Astrocyte of the spinal cord (primary cell): ENCODE results near the gene ADGRG7.

Source experiments
- DNase-seq: peaks from one replicate; pipeline ENCODE4 v3.0.0; 2011; ENCODE audit warnings: low read depth, low spot score
- H3K4me3 ChIP-seq: 2 replicates; pipeline ENCODE4 v1.5.1; 2011; ENCODE audit warnings: low read depth, mild to moderate bottlenecking, low read length, moderate library complexity
- in situ Hi-C: cut with HindIII; loops from 2 replicates; pipeline ENCODE4 v1.10.0; 2017; ENCODE audit warnings: low sequenced_read_pairs
- TF ChIP-seq, protein P1 (sequence below): IDR thresholded peaks from 2 replicates; pipeline ENCODE4 v1.5.1; 2012; ENCODE audit warnings: low read depth, mild to moderate bottlenecking, low read length, inconsistent platforms

Gene ADGRG7

DNA sequence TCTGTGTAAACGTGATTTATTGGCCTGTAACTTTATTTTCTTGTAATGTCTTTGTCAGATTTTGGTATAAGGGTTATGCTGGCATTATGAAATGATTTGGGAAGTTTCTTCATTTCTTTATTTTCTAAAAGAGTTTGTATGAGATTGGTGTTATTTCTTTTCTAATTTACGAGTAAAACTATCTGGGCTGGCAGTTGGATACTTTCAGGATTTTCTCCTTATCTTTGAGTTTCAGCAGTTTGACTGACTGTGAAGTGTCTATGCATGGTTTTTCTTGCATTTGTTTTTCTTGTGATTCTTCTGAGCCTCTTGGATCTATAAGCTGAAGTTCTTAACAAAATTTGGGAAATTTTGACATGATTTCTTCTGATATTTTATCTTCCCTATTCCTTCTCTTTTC, 18.1 kb downstream of the ADGRG7 start:
- DNase-seq = no peak
- in situ Hi-C loops = no loop called here
- TF ChIP-seq, protein P1, sequence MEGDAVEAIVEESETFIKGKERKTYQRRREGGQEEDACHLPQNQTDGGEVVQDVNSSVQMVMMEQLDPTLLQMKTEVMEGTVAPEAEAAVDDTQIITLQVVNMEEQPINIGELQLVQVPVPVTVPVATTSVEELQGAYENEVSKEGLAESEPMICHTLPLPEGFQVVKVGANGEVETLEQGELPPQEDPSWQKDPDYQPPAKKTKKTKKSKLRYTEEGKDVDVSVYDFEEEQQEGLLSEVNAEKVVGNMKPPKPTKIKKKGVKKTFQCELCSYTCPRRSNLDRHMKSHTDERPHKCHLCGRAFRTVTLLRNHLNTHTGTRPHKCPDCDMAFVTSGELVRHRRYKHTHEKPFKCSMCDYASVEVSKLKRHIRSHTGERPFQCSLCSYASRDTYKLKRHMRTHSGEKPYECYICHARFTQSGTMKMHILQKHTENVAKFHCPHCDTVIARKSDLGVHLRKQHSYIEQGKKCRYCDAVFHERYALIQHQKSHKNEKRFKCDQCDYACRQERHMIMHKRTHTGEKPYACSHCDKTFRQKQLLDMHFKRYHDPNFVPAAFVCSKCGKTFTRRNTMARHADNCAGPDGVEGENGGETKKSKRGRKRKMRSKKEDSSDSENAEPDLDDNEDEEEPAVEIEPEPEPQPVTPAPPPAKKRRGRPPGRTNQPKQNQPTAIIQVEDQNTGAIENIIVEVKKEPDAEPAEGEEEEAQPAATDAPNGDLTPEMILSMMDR = no peak
- H3K4me3 ChIP-seq = no peak overlapping the region

DNA sequence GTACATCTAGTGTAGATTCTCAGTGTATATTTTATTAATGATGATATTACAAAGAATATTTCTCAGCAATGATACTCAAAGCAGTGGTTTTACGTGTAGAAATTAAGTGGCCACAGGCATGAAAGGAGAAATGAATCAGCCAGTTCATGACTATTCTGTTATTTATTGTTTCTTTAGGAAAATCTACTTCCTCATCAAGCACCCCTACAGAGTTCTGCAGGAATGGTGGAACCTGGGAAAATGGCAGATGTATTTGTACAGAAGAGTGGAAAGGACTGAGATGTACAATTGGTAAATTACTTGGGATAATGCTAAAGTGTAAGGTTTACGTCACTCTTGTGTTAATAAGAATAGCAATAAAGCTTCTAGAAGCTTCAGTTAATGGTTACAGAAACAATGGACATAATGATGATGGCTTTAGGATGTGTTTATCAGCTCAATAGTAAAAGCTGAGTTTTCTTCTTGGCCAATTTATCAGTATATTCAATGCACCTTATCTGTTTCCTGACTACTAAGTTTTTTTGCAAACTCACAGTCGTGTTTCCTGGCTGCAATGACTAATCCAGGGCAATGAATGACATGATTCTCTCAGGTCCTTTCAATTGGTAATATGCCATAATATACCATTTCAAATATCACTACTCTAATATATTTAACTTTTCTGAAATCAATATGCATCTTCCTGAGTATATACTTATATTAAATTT, 20.2 kb downstream of the ADGRG7 start:
- no peak overlapping the region for H3K4me3 ChIP-seq
- in situ Hi-C loops = no loop called here
- no peak for DNase-seq
- TF ChIP-seq, protein P1 = no peak

DNA sequence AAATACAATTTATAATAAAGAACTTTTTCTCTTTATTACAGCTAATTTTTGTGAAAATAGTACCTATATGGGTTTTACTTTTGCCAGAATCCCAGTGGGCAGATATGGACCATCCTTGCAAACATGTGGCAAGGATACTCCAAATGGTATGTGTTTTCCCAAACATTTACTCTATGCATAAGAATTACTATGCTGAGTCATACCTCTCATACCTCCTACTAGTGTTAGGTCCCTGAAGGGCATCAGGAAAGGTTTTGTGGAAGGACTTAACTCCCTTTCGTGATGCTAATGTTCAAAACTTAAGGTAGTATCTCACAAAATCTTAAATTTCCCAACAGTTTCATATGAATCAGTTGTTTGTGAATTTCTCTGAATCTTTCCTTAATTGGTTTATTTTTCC, 21.3 kb downstream of the ADGRG7 start:
- no peak overlapping the region for H3K4me3 ChIP-seq
- DNase-seq = no peak
- TF ChIP-seq, protein P1 = no peak
- in situ Hi-C loops = no loop called here

DNA sequence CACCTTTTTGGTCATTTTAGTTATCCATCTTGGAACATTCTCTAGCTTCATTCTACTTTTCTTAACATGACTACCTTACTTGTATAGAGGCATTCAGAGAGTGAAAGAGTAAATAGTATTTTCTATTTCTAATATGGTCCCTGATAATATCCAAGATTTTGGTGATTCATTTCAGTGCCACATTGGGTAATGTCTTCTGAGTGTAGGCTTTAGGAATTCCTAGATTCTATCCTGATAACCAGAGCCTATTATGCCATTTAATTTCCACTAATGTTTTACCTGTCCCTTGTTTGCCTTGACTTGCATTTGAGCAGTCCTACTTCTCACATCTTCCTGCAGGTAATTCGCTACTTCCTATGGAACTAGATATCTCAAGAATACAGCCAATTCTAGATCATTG, 21.8 kb downstream of the ADGRG7 start:
- DNase-seq = no peak
- H3K4me3 ChIP-seq = no peak overlapping the region
- TF ChIP-seq, protein P1 = no peak
- in situ Hi-C loops = no loop called here

DNA sequence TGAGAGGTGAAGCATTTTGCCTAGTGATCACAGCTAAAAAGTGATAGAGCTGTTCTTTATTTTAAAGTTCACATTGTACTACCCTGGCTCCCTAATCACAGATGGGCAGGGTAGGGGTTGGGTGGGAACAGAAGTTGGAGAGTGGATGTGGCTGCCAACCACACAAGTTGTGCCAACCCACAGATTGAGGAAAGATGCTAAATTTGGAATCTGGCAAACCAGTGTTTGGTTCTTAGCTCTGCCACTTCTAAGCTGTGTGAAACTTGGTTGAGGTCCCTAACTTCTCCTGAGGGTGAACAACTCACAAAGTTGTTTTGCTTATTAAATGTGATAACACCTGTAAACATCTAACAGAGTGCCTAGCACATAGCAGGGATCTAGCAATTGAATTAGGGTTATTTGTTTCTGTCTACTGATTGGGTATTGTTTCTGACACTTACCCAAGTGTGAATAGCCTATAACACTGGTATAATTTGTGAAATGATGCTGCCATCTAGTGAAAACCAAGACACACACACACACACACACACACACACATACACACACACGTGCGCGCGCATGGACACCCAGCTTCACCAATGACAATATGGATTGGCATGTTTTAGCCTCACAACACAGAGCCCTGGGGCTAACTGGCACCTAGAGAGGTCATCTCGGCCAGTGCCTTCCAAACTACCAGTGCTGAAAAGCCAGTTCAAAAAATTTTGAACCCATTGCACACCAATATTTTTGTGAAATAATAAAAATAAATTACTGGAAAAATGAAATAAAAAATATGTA, 25.3 kb downstream of the ADGRG7 start:
- in situ Hi-C loops = no loop called here
- TF ChIP-seq, protein P1 = no peak
- H3K4me3 ChIP-seq = no peak overlapping the region
- no peak for DNase-seq

DNA sequence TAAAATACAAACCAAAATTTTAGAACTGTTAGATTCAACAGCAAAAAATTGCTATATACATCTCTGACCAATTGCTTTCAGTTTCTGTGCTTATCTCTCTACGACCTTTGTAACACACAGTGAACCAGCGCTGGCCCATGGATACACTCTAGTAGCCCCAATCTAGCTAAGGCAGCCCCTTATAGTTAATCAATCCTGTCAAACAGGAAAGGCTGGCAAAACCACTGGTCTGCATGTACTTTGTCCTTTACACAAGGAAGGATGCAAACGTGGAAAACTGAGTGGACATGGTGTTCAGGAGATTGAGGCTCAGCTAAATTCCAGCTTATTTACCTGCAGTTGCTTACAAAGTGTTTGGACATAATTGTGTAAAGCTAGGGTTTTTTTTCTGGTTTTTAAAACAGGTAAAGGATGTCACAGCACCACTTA, 25.9 kb downstream of the ADGRG7 start:
- no peak for DNase-seq
- in situ Hi-C loops = no loop called here
- TF ChIP-seq, protein P1 = no peak
- H3K4me3 ChIP-seq = no peak overlapping the region
